Ectodermal cell (in vitro differentiated cells): ENCODE results near the gene SLC23A2.
"Not testable (repeated sequence)": the region's sequence is repeated elsewhere in the genome, so short reads cannot be mapped to it uniquely, and the experiment has no call there.

Experiments
- H3K27ac ChIP-seq: 2 replicates; pipeline ENCODE4 v1.7.0; 2013; ENCODE audit warnings: mild to moderate bottlenecking, low read depth, low read length; ENCODE audit not compliant: insufficient read depth, poor library complexity, severe bottlenecking
- H3K27me3 ChIP-seq: 2 replicates; pipeline ENCODE4 v1.7.0; 2013; ENCODE audit warnings: mild to moderate bottlenecking, low read length; ENCODE audit not compliant: insufficient read depth, control insufficient read depth, poor library complexity, severe bottlenecking
- H3K36me3 ChIP-seq: one replicate; pipeline ENCODE4 v1.7.0; 2013; ENCODE audit warnings: low read length; ENCODE audit not compliant: control insufficient read depth, insufficient read depth
- H3K4me1 ChIP-seq: one replicate; pipeline ENCODE4 v1.7.0; 2013; ENCODE audit warnings: low read length; ENCODE audit not compliant: control insufficient read depth, insufficient read depth
- H3K4me3 ChIP-seq: 2 replicates; pipeline ENCODE4 v1.7.0; 2013; ENCODE audit warnings: low read depth, low read length, control low read depth; ENCODE audit not compliant: insufficient read depth
- H3K9me3 ChIP-seq: 2 replicates; pipeline ENCODE4 v1.7.0; 2013; ENCODE audit warnings: mild to moderate bottlenecking, low read length, moderate library complexity; ENCODE audit not compliant: control insufficient read depth
- WGBS, 2 experiments: methylation state at CpG; one replicate each; pipeline ENCODE4 v1.1.7; 2013; ENCODE audit warnings: missing lambda C conversion rate in 2 of 2; 5-methylcytosine and 5-hydroxymethylcytosine counted together

The SLC23A2 gene

DNA sequence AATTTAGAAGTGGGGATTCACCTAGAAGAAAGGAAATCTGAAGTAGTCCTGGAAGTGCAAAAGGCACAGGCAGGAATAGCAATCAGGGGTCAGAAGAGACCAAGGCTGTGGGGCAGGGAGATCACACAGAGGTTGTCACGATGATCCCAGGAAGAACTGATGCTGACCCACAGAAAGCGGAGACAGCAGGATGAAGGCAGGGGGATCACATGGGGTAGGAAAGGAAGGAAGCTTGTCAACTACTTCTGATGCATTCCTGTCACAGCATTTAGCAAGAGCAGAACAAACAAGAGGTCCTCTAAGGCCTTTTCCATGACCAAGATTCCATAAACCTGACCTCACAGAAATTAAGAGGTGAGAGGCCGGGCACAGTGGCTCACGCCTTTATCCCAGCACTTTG, 79.1 kb downstream of the SLC23A2 start:
- H3K27me3 ChIP-seq = no peaks in the 10 kb centered on the region
- H3K36me3 ChIP-seq = no peaks in the 10 kb centered on the region
- H3K9me3 ChIP-seq = no peaks in the 10 kb centered on the region
- 85 to 89% methylated on average over 4 of the region's 4 CpGs for WGBS, 2 experiments
- H3K27ac ChIP-seq = no peak overlapping the region
- H3K4me1 ChIP-seq = peaks cover 16% of the 10 kb centered on the region
- H3K4me3 ChIP-seq = no peak overlapping the region

DNA sequence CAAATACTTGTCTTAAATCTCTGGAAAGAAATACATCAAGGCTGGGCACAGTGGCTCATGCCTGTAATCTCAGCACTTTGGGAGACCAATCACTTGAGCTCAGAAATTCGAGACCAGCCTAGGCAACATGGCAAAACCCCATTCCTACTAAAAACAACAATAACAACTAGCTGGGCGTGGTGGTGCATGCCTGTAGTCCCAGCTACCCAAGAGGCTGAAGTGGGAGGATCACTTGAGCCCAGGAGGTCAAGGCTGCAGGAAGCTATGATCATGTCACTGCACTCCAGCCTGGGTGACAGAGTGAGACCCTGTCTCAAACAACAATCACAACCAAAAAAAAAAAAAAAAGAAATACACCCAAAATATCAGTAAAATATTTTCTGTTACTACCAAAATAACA, 80.0 kb downstream of the SLC23A2 start:
- whole genome bisulfite sequencing, 2 experiments = 56 to 72% methylated on average over 2 of the region's 2 CpGs
- not testable (repeated sequence) for H3K4me3 ChIP-seq, H3K9me3 ChIP-seq, H3K36me3 ChIP-seq, H3K27ac ChIP-seq, H3K27me3 ChIP-seq
- peaks cover 17% of the 10 kb centered on the region for H3K4me1 ChIP-seq

DNA sequence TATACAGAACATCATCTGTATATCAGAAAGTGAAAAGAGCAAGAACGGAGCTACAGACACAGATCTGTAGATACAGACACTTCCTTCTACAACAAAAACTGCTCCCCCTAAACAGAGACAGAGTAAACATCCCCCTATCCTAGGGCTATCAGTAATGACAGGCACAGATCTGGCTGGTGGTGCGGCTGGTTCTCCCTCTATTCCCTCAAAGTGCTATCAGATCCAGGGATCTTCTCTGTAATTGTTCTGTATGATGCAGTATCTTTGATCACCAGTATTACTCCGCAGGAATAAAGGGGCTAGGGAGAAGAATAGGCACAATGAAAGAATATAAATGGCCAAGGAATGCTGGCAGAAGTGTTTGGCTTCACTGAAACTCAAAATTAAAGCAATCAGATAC, 80.7 kb downstream of the SLC23A2 start:
- H3K27me3 ChIP-seq = no peaks in the 10 kb centered on the region
- WGBS, 2 experiments = 93 to 96% methylated on average over 3 of the region's 3 CpGs

DNA sequence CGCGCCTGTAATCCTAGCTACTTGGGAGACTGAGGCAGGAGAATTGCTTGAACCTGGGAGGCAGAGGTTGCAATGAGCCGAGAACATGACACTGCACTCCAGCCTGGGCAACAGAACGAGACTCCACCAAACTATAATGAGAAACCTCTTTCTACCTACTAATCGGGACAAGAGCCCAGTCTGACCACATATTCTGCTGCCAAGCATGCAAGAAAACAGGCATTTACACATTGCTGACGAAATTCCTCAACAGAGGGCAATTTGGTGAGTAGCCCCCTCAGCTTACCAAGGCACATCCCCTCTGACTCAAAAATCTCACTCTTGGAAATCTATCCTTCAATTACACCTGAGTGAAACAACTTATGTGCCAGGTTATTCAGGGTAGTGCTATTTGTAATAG, 81.2 kb downstream of the SLC23A2 start:
- Histone ChIP-seq H3K4me1 (peaks cover 17% of the 10 kb centered on the region), H3K27ac (no peak overlapping the region), H3K36me3 (no peaks in the 10 kb centered on the region), H3K27me3 (no peaks in the 10 kb centered on the region), H3K4me3 (no peak overlapping the region), H3K9me3 (no peaks in the 10 kb centered on the region)
- WGBS, 2 experiments = 89 to 90% methylated on average over 6 of the region's 6 CpGs

More for the DNA sequence above, 80.7 kb downstream of the SLC23A2 start:
- H3K4me1 ChIP-seq = peaks cover 17% of the 10 kb centered on the region
- H3K4me3 ChIP-seq = no peak overlapping the region
- no peak overlapping the region for H3K27ac ChIP-seq
- H3K9me3 ChIP-seq = no peaks in the 10 kb centered on the region
- no peaks in the 10 kb centered on the region for H3K36me3 ChIP-seq

DNA sequence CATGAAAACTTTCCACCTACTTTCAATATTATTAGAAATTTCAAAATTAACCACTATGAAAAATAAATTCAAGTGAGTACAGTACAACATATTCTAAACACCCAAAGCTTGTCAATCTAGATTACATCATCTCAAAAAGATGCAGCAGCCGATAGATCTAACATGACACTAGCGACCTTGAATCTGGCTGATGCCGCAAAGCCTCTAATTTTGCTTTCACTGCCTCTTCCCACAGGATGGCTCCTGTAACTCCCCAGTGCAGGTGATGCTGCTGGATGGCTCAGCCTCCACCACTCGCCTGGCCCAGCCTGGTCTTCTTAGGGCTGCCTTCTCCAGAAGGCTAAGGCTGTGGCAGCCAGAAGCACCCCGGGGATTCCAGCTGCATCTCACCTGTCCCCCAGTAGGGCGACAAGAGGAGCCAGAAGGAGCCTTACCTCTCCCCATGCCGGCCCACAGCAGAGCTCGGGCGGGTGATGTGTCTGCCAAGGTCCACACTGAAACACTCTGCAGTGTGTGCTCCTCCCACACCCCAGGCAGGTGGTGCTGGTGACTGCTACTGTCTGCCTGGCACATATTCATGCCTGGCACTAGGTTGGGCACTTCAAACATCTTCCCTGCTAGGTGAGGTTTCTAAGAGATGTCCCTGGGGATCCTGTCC, 82.1 kb downstream of the SLC23A2 start:
- no peak overlapping the region for H3K27ac ChIP-seq
- H3K4me1 ChIP-seq = peaks cover 10% of the 10 kb centered on the region
- 90 to 91% methylated on average over 9 of the region's 9 CpGs for WGBS, 2 experiments
- H3K27me3 ChIP-seq = no peaks in the 10 kb centered on the region
- no peak overlapping the region for H3K4me3 ChIP-seq
- no peaks in the 10 kb centered on the region for H3K36me3 ChIP-seq
- no peaks in the 10 kb centered on the region for H3K9me3 ChIP-seq

DNA sequence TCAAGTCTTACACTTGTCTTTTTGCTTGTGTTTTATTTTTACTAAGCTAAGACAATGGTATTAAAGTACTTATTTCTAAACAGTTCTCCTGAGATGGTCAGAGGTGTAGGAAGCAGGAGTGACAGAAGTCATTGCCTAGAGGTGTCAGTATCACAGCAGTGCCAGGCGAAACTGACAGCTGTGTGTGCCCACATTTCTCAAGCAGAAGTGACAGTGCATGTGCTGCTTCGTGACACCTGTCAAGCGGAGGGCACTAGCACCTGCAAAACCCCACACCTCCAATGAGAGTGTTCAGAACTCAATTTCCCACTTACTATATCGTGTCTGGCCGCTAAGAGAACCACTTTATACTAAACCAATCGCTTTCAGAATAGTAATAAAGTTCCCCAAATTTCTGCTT, 82.8 kb downstream of the SLC23A2 start:
- 91 to 96% methylated on average over 6 of the region's 6 CpGs for WGBS, 2 experiments
- Histone ChIP-seq H3K36me3 (no peaks in the 10 kb centered on the region), H3K4me1 (peaks cover 6% of the 10 kb centered on the region), H3K4me3 (no peak overlapping the region), H3K27ac (no peak overlapping the region), H3K27me3 (no peaks in the 10 kb centered on the region), H3K9me3 (no peaks in the 10 kb centered on the region)

DNA sequence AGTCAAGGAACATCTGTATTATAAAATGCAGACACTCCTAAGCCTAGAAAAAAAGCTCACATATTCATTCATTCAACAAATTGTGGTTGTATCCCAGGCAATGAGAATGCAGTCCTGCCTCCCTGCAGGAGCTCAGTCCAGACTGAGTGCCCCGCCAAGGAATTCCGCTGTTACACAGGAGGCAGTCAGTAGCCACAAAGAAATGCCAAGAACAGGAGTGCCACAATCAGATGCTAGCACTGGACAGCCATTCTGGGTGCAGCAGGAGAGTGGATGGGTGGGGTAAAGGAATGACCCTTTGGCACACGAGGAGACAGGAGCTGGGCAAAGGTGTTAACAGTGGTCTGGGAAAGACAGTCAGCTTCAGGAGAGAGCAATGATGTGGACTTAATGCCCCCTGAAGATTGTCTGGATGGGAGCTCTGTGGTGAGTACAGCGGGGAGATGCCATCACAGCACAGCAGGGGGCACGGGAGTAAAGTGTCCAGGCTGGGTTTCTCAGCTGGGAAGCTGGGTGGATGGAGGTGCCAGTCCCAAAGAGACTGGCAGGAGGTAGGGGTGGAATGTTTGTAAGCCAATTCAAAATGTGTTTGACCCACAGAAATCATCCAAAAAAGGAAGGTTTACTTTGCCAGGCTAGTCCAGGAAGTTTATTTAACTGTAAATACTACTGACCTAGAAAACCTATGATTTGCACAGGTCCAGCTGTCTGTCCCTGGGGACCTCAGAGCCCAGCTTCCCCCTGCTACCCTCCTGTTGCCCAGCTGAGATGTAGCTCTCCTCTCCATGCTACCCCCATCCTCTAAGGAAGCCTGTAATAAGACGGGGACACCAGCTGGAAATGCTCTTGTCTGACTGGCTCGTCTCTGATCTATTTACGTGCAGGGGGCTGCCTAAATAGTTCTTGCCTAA, 84.1 kb downstream of the SLC23A2 start:
- H3K4me3 ChIP-seq = no peak overlapping the region
- H3K27ac ChIP-seq = no peak overlapping the region
- WGBS, 2 experiments = 84 to 85% methylated on average over 7 to 8 of the region's 8 CpGs
- no peaks in the 10 kb centered on the region for H3K9me3 ChIP-seq
- H3K36me3 ChIP-seq = no peaks in the 10 kb centered on the region
- no peaks in the 10 kb centered on the region for H3K27me3 ChIP-seq
- H3K4me1 ChIP-seq = peaks cover 6% of the 10 kb centered on the region

DNA sequence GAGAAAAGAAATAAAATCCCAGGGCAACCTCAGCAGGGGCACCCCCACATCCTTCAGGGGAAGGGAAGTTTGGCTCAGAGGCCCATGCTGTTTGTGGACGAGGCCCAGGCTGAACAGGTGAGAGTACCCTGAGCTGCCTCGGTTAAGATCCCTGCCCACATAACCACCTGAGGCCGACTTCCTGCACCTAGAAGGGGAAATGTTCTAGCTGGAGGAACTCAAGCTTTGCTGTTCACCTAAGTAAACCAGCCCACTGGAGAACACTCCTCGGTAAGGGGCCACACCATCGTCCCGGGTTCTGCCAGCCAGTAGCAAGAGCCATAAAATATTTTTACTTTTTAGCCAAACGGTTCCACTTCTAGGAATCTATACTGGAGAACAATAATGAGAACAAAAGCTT, 88.2 kb downstream of the SLC23A2 start:
- peaks cover 6% of the 10 kb centered on the region for H3K4me1 ChIP-seq
- no peak overlapping the region for H3K27ac ChIP-seq
- no peak overlapping the region for H3K4me3 ChIP-seq
- H3K36me3 ChIP-seq = no peaks in the 10 kb centered on the region
- no peaks in the 10 kb centered on the region for H3K27me3 ChIP-seq
- H3K9me3 ChIP-seq = no peaks in the 10 kb centered on the region
- 94 to 95% methylated on average over 7 of the region's 7 CpGs for WGBS, 2 experiments

DNA sequence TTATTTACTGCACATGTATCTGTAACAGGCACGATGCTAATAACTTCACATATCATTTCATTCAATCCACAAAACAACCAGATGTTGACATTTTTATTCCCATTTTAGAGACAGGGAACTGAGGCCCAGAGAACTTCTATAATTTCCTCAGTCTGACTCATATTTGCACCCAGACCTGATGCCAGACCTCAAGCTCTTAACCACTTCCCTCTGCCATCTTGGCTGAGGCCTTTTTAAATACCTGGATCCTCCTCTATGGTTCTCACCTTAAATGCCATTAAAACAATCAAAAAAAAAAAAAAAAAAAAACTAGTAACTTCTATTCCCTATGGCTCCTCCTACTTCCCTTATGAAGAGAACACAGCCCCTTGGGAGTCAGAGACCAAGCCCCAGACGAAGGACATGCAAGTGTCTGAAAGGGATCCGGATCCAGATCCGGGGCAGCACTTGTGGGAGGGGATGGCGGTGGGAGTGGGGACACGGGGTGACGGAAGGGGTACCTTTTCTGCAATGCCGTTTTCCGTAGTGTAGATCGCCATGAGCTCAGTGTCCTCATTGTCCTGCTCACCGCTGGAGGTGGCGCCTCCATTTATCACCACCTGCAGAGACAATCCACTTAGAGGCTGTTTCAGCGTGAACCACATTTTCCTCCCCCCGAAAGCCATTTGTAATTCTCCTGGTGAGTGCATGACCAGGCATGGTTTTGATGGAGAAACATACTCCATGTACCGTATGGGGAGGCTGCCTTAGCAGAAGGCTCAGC, 88.7 kb downstream of the SLC23A2 start:
- no peak overlapping the region for H3K4me3 ChIP-seq
- peaks cover 5% of the 10 kb centered on the region for H3K4me1 ChIP-seq
- no peak overlapping the region for H3K27ac ChIP-seq
- H3K9me3 ChIP-seq = no peaks in the 10 kb centered on the region
- no peaks in the 10 kb centered on the region for H3K27me3 ChIP-seq
- 78 to 84% methylated on average over 15 of the region's 15 CpGs for WGBS, 2 experiments
- H3K36me3 ChIP-seq = no peaks in the 10 kb centered on the region

DNA sequence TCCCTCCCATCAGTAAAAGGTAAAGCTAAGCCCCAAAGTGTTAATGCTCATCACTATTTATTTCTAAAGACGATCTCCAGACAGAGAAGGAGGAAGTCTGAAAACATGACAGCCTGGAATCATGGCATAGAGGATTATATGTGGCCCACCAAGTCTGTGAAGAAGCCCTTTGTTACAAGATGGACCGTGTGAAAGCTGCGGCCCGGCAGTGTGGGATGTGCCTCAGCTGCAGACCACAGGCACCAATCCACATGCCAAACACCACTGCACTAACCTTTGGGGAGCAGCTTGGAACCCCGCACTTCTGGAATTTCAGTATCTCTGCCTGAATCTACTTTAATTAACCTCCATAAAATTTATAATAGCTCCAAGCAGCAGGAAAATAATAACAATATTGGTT, 90.4 kb downstream of the SLC23A2 start:
- no peak overlapping the region for H3K4me3 ChIP-seq
- H3K27ac ChIP-seq = no peak overlapping the region
- 90 to 93% methylated on average over 5 of the region's 5 CpGs for WGBS, 2 experiments
- H3K36me3 ChIP-seq = no peaks in the 10 kb centered on the region
- H3K4me1 ChIP-seq = no peaks in the 10 kb centered on the region
- H3K9me3 ChIP-seq = no peaks in the 10 kb centered on the region
- H3K27me3 ChIP-seq = no peaks in the 10 kb centered on the region
